IgD-negative memory B cell (primary cell): Measurements from ENCODE around the gene PPP1R2B. TPM values are rescaled to one million over a fixed set of nuclear protein-coding genes. Genes with fewer than 3 reads are reported as not detected.

Source experiments
- polyA plus RNA-seq: library from polyadenylated mRNA; unstranded; fragments of 300-500 nt; fragmentation: Illumina TruSeq; gene quantifications from one replicate; pipeline ENCODE4 v1.2.3, GENCODE V29; 2021

PPP1R2B gene
- polyA plus RNA-seq, 1 donor from 2014 or later = not detected

Other genes with a start within 250 kb of the PPP1R2B start
- not detected for gene TIMD4, start 112.9 kb downstream of the PPP1R2B start, polyA plus RNA-seq
- not detected for gene HAVCR1, start 208.8 kb downstream of the PPP1R2B start, polyA plus RNA-seq